Measurements from ENCODE around the gene UTF1.

Gene UTF1, protein sequence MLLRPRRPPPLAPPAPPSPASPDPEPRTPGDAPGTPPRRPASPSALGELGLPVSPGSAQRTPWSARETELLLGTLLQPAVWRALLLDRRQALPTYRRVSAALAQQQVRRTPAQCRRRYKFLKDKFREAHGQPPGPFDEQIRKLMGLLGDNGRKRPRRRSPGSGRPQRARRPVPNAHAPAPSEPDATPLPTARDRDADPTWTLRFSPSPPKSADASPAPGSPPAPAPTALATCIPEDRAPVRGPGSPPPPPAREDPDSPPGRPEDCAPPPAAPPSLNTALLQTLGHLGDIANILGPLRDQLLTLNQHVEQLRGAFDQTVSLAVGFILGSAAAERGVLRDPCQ

DNA sequence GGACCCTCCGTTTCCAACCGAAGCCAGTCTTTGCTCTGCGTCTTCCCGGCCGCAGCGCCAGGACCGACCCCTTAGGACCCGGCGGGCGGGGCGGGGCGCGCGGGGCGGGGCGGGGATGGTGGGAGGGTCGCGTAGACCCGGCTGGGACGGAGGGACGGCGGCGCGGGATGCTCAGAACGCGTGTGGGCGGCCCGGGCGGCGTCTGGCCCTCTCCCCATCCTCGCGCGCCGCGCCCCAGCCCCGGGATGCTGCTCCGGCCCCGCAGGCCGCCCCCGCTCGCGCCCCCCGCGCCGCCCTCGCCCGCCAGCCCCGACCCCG lies at the start of gene UTF1:
Gene UTF1, plus strand, starts transcription at position 174 of the 318 bp plus-strand sequence. Its CDS starts 72 bp downstream, at position 246.
- DNase-seq (ENCODE audit: low spot score): no peak

DNA sequence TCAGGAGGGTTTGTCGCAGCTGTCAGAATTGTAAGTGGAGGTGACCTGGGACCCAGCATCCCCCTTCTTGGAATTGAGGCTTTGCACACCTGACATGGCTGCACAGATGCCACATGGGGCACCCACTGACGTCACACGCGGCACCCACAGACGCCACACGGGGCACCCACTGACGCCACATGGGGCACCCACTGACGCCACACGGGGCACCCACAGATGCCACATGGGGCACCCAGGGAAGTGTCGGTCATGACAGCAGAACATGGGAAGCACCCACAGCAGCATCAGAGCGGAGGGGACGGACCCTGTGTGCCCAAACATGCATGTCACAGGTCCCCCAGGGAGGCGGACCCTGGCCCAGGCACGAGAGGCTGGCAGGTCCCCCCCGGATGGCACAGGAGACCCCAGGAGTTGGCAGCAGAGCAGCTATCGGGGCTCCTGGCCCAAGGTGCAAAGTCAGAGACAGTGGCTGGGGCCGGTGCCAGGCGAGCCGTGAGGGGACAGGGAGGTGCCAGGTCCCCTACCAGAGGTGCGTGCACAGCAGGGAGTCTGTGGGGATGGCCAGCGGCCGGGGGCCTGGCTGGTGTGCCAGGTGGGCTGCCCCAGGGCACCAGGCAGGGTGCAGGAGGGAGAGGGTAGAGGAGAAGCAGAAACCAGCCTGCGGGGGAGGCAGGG lies 48.9 kb upstream of the UTF1 start:
- no peak for DNase-seq (ENCODE audit: low spot score)

DNA sequence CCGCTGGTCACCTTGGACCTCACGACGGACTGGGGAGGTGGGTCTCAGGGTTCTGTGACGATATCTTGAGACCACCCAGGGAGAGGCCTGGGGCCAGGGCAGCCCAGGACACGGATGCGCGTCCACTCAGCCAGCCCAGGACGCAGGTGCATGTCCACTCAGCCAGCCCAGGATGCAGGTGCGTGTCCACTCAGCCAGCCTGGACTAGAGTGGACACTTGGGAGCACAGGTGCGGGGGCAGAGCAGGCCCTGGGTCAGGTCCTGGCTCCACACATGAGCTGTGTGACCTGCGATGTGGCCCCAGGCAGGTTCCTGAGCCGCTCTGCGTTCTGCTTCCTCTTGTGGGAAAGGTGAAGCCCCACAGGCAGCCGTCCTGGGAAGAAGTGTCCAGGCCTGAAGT lies 47.8 kb upstream of the UTF1 start:
- DNase-seq (ENCODE audit: low spot score): no peak

DNA sequence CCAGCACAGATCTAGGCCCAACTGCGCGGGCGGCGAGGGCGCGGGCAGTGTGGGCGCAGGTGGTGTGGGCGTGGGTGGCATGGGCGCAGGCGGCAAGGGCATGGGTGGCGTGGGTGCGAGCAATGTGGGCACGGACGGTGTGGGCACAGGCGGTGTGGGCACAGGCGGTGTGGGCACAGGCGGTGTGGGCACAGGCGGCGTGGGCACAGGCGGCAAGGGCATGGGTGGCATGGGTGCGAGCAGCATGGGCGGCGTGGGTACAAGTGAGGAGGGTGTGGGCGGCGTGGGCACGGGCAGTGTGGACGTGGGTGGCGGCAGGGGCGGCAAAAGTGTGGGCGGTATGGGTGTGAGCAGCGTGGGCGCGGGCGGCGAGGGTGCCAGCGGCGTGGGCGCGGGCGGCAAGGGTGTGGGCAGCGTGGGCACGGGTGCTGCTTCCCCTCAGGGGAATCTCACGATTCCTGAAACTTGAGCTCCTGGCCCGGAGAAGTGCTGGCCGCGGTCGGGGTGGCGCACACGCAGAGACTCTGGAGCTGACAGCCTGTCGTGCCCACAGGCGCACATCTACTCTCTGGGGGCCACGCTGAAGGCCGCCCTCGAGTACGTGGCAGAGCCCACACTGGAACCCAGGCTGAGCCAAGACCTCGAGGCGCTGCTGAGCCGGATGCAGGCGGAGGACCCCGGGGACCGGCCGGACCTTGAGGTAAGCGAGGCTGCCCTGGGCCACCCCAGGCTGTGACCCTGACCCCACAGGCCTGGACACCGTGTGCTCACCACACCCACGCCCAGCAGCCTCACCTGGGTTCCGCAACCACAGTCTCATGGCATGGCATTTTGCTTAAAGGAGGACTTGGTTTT lies 47.0 kb upstream of the UTF1 start:
- DNase-seq (ENCODE audit: low spot score): no peak

DNA sequence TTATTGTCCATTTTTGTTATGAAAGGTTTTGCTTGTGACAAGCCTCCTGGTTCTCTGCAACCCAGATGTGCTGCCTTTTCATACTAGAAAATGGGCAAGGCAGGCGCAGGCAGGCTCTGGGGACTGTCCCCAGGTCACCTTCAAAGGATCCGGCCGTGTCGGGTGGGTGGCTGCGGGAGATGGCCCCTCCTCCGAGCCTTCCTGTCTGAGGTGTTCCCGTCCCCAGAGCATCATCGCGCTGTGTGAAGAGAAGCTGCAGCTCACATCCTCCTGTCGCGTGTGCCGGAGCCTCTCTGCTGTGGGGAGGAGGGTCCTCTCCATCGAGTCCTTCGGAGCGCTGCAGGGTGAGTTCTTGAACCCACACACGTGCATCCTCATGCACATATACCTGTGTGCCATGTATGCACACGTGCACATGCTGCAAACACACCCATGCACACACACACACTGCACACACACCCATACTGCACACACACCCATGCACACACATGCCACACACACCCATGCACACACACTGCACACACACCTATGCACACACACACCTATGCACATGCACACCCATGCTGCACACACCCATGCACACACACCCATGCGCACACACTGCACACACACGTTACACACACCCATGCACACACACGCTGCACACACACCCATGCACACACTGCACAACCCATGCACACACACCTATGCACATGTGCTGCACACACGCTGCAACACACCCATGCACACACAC lies 46.2 kb upstream of the UTF1 start:
- no peak for DNase-seq (ENCODE audit: low spot score)

DNA sequence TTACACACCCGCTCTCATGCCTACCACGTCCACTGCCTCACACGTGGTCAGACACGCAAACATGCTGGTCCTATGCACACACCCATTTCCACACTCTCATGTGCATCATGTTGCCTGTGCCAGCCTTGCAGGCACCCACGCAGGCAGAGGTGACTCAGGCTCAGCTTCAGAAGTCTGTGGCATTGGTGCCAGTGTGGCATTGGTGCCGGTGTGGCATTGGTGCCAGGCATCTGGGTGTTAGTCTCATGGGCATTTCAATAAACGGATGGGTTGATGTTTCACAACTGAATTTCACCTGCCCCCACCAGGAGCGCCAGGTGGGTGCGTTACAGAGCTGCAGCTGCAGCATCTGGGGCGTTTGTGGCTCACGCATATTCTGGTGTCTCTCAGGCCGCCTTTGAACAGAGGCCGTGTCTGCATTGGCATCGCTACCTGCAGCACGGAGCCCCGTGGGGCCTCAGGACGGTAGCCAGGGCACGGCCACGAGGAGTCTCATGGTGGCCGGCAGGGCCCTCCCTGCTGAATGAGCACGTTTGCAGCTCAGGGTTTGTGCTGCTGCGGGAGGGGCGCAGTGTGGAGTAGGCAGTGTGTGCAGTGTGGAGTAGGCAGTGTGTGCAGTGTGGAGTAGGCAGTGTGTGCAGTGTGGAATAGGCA lies 45.3 kb upstream of the UTF1 start:
- no peak for DNase-seq (ENCODE audit: low spot score)

DNA sequence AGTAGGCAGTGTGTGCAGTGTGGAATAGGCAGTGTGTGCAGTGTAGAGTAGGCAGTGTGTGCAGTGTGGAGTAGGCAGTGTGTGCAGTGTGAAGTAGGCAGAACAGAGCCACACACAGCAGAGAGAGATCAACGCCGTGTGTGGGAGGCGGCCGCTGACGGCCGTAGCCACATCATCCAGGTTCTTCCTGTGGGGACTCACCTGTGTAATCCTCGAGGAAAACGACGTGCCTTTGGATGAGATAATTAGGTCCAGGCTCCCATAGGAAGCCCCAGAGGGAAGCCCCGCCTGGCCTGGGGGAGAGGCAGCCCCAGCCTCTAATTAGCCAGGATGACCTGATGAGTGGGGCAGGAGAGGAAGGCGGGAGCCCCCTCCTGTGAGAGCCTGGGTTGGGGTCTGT lies 44.6 kb upstream of the UTF1 start:
- DNase-seq (ENCODE audit: low spot score): no peak

DNA sequence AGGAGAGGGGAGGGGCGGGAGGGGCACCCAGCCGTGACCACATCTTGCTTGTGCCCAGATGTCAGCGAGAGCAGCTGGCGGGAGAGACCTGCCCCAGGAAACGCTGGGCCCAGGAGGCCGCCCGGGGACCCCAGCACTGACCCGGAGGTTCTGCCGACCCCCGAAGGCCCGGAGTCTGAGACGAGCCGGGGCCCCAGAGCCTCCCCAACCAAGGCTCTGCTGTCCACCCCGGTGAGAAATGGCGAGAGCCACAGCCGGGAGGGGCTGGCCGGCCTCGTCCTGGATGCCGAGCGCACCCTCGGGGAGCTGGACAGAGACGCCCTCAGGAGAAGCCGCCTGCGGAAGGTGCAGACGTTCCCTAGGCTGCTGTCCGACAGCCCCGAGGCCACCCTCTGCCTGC lies 44.1 kb upstream of the UTF1 start:
- no peak for DNase-seq (ENCODE audit: low spot score)

DNA sequence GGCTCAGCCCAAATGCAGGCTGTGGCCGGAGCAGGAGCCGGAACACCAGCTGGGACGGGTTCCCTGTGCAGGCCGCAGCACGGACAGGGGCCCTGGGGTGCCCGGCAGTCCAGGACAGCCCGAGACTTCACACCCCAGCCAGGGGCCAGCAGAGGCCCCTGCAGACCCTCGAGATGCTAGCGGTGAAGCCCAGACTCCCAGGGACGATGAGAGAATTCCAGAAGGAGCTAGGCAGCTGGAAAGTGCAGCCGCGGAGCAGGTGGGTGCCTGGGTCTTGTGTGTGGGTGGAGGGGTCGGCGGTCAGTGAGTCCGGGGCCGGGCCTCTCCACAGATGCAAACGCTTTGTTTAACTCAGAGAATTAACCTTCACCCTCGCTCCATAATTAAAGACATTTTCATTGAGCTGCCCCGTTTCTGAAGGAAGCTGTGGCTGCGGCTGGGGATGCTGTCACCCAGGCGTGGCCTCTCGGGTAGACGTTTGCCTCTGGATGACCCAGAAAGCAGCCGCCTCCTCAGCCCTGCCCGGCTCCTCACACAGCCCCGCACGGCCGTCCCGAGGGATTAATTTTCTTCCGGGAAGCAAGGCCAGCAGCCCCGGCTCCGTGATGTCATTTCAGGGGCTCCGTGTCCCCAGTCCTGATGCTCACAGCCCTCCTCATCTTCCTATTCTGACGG lies 43.5 kb upstream of the UTF1 start:
- DNase-seq (ENCODE audit: low spot score): no peak

DNA sequence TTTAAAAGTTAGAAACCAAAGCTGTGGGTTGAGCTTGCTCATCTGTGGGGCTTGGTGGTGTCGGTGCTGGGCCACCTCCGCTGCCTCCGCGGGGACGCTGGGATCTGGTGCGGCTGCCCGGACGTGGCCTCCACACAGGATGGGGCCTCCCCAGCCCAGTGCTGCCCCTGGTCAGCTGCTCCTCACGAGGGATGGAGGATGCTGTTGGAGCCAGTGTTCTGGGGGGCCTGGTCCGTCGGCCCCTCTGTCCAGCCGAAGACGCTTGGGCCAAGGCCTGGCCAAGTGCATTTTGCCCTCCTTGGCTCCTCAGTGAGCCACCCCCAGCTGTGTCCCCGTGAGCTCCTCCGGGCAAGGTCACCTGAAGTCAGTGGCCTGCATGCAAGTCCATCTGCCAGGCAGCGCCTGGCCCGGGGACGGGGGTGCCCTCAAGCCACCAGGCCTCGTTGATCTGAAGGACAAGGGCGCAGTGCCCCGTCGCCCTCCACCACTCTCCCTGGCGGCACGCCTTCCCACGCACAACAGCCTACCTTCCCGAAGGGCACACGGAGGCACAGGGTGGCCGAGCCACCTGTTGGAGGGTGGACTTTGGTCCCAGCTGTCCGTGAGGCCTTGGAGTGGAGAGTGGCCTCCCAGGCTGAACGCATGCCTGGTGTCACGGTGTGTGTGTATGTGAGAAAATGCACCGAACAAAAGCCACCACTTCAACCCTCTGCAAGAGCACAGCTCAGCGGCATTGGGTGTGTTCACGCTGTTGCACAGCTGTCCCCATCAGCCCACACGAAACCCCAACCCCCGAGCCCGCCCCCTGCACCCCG lies 42.7 kb upstream of the UTF1 start:
- no peak for DNase-seq (ENCODE audit: low spot score)

DNA sequence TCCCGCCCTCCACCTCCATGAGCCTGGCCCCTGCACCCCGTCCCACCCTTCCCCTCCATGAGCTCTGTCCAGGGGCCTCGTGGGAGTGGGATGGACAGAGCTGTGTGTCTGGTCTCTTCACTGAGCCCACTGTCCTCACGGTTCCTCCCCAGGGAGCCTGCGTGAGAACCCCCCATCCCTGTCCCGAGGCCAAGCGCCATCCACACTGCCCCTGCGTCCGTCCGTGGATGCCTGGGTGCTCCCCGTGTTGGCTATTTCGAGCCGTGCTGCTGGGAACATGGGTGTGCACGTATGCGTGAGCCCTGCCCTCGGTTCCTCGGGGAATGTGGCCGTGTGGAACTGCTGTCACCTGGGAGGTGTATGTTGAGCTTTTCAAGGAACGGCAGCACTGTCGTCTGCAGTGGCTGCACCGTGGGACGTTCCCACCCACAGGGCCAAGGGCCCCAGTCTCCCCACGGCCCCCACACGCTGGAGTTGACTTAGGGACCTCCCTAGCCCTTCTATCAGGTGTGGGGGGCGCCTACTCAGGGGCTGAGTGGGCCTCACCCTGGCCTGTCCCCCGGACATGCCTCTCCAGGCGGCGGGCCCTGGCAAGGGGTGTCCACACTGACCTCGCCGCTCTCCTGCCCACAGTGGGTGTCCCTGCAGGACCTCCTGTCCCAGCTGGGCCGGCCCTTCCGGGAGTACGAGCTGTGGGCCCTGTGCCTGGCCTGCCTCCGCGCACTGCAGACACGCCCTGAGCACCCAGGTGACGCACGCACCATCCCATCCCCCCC lies 41.9 kb upstream of the UTF1 start:
- no peak for DNase-seq (ENCODE audit: low spot score)

DNA sequence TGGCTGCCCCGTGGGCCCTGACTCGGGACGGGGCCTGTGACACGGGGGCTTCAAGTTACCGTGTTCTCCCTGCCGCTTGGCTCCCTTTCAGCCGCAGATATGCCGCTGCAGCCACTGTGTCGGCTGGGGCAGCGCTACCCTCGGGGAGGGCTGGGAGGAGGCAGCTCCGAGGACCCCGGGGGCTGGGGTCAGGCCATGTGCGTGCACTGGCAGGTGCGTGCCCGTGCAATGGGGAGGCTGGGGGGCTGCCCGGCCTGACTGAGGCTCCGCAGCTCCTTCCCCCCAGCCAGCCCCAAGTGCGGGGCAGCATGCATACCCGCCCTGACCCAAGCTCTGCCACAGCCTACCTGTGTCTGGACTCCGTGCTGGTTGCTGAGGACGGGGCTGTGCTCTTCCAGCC lies 40.8 kb upstream of the UTF1 start:
- DNase-seq (ENCODE audit: low spot score): no peak

DNA sequence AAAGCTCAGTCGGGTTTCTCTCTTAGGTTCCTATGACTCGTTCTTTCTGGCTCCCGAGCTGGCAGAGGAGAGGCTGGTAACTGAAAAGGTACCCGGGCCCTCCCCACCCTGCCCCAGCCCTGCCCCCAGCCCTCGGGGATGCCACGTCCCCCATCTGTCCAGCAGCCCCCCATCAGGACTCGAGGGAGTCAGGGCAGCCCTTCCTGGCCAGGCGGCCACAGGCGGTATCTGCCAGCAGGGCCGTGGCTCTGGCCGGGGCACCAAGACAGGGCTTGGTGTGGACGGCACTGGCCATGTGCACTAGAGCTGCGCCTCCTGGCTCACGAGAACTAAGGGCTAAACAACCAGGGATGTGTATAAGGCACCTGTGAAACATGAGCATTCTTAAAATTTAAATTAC lies 40.3 kb upstream of the UTF1 start:
- DNase-seq (ENCODE audit: low spot score): no peak

DNA sequence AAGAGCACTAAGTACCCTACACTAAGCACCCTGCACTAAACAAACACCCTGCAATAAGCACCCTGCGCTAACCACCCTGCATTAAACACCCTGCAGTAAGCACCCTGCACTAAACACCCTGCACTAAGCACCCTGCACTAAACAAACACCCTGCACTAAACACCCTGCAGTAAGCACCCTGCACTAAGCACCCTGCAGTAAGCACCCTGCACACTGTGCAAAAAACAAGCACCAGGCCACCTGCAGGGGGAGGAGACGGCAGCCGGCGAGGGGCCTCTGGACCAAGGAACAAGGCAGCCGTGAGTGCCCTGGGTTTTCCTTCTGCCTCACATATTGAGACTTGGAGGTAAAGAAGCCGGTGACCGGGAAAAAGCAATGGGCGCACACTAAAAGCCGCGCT lies 39.8 kb upstream of the UTF1 start:
- no peak for DNase-seq (ENCODE audit: low spot score)

DNA sequence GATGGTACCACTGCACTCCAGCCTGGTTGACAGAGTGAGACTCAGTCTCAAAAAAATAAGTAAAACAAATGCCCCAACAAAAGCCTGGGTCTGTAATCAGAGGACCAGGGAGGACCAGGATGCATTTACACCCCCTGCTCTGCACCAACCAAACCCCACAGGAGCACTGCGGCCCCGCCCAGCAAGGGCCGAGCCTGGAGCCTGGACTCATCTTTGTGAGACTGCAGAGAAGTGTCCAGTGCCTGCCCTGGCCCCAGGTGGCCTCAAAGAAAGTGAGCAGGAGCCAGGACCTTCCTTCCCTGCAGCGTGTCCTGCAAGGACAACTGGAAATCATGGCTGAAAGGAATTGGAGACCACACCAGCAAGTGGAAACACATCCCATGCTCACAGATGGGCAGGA lies 38.4 kb upstream of the UTF1 start:
- no peak for DNase-seq (ENCODE audit: low spot score)

DNA sequence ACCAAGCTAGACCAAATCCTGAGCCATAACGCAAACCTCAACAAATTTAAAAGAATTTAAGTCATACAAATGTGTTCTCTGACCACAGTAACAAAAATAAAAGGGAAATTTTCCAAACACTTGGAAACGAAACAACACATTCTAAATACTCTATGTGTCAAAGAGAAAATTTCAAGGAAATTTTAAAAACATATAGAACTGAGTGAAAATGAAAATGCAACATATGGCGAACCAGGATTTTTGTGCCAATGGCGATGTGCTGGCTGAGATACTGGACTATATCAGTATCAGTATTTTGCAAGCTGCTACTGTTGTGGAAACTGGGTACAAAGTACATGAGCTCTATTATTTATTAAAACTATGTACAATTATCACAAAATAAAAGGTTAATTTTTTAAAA lies 35.9 kb upstream of the UTF1 start:
- DNase-seq (ENCODE audit: low spot score): no peak

DNA sequence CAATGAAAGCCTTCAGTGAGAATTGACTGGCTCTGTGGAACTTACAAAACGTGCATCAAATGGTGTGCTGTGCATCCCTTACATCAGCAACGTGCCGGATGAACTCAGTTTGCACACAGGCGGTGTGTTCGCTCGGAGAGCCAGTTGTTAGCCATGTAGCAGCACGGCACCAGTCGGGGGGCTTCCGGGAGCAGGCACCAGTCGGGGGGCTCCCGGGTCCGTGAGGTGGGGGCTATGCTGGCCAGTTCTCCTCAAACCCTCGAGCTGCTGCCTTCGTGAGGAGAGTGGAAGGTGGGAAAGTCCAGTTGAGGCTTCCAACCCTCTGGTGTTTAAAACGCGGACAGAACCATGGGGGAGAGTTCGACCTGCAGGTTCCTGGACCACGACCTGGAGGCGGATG lies 34.9 kb upstream of the UTF1 start:
- DNase-seq (ENCODE audit: low spot score): no peak

DNA sequence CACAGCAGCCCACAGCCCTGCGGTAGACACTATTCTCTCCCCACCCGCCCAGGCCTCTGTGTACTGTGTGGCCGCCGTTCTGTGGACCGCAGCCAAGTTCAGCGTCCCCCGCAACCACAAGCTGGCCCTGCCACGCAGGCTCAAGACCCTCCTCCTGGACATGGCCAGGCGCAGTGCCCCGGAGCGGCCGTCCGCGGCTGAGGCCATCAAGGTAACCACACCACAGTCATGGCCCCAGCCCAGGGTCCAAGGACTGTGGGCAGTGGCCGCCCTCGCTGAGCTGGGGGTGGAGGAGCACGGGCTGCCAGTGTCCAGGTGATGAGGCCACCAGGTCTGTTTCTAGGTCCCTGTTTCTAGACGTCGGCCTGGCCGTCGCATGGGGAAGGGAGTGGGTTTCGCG lies 34.4 kb upstream of the UTF1 start:
- DNase-seq (ENCODE audit: low spot score): no peak

DNA sequence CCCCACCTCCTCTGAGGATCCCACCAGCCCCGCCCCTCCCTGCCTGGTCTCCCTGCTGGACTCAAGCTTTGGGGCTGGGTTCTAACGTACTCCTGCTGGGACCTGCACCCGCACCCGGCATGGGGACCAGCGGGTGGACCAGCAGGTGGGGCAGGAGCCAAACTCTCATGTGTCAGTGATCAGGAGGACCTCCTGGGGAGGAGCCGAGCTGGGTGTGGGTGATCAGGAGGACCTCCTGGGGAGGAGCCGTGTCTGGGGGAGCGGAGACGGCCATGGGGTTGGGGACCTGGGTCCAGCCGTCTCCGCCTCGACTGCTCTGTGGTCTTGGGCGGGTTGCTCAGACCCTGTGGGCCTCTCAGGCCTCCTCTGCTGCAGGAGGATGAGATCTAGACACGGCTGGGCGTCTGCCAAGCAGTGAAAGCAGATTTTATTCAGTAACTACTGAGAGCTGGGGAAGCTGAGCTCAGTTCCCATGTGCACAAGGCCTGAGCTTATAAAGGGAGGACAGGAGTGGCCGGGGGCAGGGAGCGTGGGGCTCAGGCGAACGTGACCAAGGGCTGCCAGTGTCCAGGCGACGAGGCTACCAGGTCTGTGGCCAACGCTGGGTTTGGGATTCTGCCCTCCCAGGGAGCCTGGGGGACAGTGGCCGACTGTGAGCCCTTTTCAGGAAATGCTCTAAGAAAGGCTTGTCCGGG lies 33.6 kb upstream of the UTF1 start:
- DNase-seq (ENCODE audit: low spot score): no peak

Data from globus pallidus (tissue), 1 donor.